Stimulated activated CD8-positive, alpha-beta memory T cell treated with anti-CD3 and anti-CD28 coated beads, Interleukin-15, amount 100 ng/mL, for 4 hours (primary cell): ENCODE results near the gene HBG1.

Experiments used
- DNase-seq, 2 donors: peaks; one replicate each; pipeline ENCODE4 v3.0.0-alpha.2; 2020; ENCODE audit warnings: low read depth in 2 of 2

Gene HBG1

DNA sequence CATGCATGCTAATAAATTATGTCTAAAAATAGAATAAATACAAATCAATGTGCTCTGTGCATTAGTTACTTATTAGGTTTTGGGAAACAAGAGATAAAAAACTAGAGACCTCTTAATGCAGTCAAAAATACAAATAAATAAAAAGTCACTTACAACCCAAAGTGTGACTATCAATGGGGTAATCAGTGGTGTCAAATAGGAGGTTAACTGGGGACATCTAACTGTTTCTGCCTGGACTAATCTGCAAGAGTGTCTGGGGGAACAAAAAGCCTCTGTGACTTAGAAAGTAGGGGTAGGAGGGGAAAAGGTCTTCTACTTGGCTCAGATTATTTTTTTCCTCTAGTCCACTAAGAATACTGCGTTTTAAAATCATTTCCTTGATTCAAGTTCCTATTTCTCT lies 22.0 kb downstream of the HBG1 start:
- DNase-seq = no peak

DNA sequence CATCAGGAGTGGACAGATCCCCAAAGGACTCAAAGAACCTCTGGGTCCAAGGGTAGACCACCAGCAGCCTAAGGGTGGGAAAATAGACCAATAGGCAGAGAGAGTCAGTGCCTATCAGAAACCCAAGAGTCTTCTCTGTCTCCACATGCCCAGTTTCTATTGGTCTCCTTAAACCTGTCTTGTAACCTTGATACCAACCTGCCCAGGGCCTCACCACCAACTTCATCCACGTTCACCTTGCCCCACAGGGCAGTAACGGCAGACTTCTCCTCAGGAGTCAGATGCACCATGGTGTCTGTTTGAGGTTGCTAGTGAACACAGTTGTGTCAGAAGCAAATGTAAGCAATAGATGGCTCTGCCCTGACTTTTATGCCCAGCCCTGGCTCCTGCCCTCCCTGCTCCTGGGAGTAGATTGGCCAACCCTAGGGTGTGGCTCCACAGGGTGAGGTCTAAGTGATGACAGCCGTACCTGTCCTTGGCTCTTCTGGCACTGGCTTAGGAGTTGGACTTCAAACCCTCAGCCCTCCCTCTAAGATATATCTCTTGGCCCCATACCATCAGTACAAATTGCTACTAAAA lies 22.8 kb downstream of the HBG1 start, which contains the start of gene HBB:
Gene HBB (minus strand): TSS at position 340 of the 579 bp plus-strand sequence. CDS start 50 bp downstream, at position 290.
- DNase-seq = no peak

DNA sequence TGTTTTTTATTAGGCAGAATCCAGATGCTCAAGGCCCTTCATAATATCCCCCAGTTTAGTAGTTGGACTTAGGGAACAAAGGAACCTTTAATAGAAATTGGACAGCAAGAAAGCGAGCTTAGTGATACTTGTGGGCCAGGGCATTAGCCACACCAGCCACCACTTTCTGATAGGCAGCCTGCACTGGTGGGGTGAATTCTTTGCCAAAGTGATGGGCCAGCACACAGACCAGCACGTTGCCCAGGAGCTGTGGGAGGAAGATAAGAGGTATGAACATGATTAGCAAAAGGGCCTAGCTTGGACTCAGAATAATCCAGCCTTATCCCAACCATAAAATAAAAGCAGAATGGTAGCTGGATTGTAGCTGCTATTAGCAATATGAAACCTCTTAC lies 24.2 kb downstream of the HBG1 start:
- DNase-seq = no peak

DNA sequence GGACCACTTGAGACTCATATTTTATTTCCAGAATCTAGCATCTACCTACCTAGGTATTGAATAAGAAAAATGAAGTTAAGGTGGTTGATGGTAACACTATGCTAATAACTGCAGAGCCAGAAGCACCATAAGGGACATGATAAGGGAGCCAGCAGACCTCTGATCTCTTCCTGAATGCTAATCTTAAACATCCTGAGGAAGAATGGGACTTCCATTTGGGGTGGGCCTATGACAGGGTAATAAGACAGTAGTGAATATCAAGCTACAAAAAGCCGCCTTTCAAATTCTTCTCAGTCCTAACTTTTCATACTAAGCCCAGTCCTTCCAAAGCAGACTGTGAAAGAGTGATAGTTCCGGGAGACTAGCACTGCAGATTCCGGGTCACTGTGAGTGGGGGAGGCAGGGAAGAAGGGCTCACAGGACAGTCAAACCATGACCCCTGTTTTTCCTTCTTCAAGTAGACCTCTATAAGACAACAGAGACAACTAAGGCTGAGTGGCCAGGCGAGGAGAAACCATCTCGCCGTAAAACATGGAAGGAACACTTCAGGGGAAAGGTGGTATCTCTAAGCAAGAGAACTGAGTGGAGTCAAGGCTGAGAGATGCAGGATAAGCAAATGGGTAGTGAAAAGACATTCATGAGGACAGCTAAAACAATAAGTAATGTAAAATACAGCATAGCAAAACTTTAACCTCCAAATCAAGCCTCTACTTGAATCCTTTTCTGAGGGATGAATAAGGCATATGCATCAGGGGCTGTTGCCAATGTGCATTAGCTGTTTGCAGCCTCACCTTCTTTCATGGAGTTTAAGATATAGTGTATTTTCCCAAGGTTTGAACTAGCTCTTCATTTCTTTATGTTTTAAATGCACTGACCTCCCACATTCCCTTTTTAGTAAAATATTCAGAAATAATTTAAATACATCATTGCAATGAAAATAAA lies 24.8 kb downstream of the HBG1 start:
- DNase-seq = no peak

DNA sequence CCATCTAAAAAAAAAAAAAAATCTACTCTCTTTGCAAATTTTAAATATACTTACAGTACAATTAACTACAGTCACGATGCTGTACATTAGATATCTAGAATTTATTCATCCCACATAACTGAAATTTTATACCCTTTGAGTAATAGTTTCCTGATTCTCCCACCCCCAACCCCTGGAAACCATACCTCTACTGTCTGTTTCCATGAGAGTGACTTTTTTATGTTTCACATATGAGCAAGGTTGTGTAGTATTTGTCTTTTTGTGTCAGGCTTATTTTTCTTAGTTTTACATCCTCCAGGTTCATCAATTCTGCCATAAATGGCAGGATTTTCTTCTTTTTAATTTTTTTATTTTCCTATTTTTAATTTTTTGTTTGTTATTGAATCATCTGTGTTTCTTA lies 26.0 kb downstream of the HBG1 start:
- DNase-seq = no peak

DNA sequence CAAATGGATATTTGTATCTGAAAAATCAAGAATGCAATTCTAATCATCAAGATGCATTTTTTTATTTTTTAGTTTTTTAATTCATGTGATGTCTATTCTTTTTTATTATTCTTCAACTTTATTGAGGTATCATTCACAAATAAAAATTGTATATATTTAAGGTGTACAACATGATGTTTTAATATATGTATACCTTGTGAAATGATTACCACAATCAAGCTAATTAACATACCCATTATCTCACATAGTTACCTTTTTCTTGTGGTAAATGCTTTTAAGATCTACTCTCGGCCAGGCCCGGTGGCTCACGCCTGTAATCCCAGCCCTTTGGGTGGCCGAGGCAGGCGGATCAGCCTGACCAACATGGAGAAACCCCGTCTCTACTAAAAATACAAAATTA lies 26.5 kb downstream of the HBG1 start:
- no peak for DNase-seq

DNA sequence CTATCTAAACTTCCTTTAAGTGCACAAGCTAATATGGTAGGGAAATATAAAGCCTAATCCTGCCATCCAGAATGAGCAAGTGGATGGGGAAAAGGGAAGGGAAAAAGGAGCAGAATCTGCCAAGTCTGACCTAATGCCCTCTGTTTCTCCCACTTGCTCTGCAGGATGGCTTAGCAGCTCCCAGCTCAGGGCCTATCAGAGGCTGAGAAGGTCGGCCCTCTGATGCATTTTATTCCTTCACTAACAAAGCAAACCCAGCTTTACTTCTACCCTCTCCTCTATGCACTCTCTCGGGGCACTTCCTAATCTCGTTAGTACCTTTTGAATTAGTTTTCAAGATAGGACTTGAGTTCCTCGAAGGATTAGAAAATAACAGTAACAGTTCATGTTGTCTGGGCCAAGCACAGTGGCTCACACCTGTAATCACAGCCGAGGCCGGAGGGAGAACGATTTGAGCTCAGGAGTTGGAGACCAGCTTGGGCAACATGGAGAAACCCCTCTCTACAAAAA lies 39.2 kb downstream of the HBG1 start:
- no peak for DNase-seq

DNA sequence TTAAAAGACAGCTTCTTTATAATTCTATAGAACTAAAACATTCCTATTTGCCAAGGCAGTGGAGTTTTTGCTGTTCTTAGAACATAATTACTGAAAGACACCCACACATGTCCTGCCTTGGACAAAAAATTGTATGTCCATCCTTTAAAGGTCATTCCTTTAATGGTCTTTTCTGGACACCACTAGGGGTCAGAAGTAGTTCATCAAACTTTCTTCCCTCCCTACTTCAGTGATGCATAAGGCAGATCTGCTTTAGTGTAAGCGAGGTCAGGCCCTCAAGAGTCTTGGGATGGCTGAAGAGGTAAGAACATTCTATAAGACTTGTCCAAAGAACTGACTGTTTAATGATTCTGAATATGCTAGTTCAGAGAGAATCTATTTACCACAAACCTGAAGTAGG lies 44.9 kb downstream of the HBG1 start:
- DNase-seq = no peak

DNA sequence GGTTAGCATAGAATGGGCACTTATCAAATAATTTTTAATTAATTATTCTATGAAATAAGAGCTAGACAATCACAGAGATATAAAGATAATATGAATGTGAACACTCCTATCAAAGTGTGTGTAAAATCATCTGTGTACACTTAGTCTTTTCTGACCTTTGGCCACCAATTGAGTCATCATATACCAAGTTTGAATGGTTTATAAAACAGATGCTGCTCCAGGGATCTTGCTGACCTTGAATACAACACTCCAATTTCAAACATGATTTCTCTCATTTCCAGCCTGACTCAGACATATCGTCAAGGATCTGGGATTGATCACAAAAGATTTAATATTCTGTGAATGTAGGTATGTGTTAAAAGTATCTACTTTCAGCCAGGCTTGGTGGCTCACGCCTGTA lies 46.3 kb downstream of the HBG1 start:
- DNase-seq = no peak

DNA sequence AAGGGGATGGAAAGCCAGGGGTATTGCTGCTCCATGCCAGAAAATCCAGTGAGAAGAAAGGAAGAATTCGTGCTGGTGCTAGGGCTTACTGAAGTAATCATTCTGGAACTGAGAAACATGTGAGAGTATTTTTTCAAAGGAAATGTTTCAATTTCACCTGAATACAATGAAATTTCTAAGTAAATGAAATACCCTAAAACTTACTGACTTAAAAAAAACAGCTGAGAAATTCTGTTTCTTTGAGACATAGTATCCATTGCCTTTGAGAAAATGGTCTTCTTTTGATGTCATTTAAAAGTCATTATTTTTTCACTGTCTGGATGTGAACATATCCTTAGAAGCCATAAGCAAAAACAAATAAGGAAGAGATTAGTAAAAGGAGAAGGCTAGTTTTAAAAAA lies 49.1 kb downstream of the HBG1 start, which contains the start of gene OR51V1:
Gene OR51V1 (minus strand): TSS at position 101 of the 400 bp plus-strand sequence. CDS start 0 bp downstream, at position 101.
- no peak for DNase-seq

DNA sequence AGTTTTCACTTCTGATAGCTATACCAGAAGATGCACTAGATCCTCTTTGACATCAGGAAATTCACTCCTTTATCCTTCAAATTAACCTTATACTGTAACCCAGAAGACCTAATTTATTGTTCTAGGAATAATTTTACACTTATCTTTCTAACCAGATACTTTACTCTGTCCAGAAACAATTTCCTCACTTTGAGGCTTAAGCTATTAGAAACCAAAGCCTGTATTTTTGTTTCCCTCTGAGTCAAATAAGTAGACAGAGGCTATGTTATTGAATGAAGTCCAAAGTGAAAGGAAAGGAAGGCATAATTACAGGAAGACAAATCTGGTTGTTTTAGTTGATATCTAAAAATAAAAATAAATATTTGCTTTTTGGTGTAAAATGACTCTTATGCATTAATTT lies 51.4 kb downstream of the HBG1 start:
- DNase-seq = no peak
